ENCODE results near the gene MRPL1.

- TF ChIP-seq CTCF (IDR thresholded peaks at IDR 0.05) (no peak), POLR2A (IDR thresholded peaks at IDR 0.05) (no peak)
These were observed 10.3 kb downstream of the MRPL1 start for GRCh38 chr4:77872723-77873445.
